HEK293T (cell line): ENCODE data around the gene PRR33.

ENCODE experiments used
- BHLHE40 ChIP-seq: fragments of 450-650 bp; IDR thresholded peaks from 2 replicates; pipeline ENCODE4 v1.6.1; 2016; ENCODE audit warnings: mild to moderate bottlenecking, moderate library complexity, borderline replicate concordance
- CTBP1 ChIP-seq: fragments of 450-650 bp; IDR thresholded peaks from 2 replicates; pipeline ENCODE4 v1.6.1; 2016; ENCODE audit warnings: borderline replicate concordance
- ELF4 ChIP-seq: fragments of 450-650 bp; IDR thresholded peaks from 2 replicates; pipeline ENCODE4 v1.6.1; 2017; ENCODE audit warnings: antibody characterized with exemption
- FOXA1 ChIP-seq: fragments of 450-650 bp; IDR thresholded peaks from 2 replicates; pipeline ENCODE4 v1.6.1; 2016; ENCODE audit warnings: mild to moderate bottlenecking
- FOXK2 ChIP-seq: fragments of 450-650 bp; IDR thresholded peaks from 2 replicates; pipeline ENCODE4 v1.6.1; 2016; ENCODE audit warnings: mild to moderate bottlenecking
- FOXM1 ChIP-seq: fragments of 450-650 bp; IDR thresholded peaks from 2 replicates; pipeline ENCODE4 v1.6.1; 2017; ENCODE audit warnings: mild to moderate bottlenecking, borderline replicate concordance
- NFRKB ChIP-seq: fragments of 450-650 bp; IDR thresholded peaks from 2 replicates; pipeline ENCODE4 v1.6.1; 2016; ENCODE audit warnings: mild to moderate bottlenecking, moderate library complexity
- SP1 ChIP-seq: fragments of 450-650 bp; IDR thresholded peaks from 2 replicates; pipeline ENCODE4 v1.6.1; 2017
- SUZ12 ChIP-seq: fragments of 450-650 bp; IDR thresholded peaks from 2 replicates; pipeline ENCODE4 v1.6.1; 2016; ENCODE audit warnings: mild to moderate bottlenecking
- TARDBP ChIP-seq: fragments of 450-650 bp; IDR thresholded peaks from 2 replicates; pipeline ENCODE4 v1.6.1; 2016

- TF ChIP-seq BHLHE40 (no peak), FOXM1 (no peak), CTBP1 (no peak), FOXK2 (no peak), ELF4 (no peak), SUZ12 (no peak), FOXA1 (no peak), TARDBP (no peak), SP1 (no peak), NFRKB (no peak)
These were observed 43.6 kb downstream of the PRR33 start for GRCh38 chr11:1847926-1848639.
